HepG2 (cell line): ENCODE data around the gene KPNB1. TPM values are rescaled to one million over a fixed set of nuclear protein-coding genes. Genes with fewer than 3 reads are reported as not detected.

Experiments used
- EZH2 ChIP-seq: conservative IDR thresholded peaks from 2 replicates; pipeline ENCODE4 v1.6.1; 2012; ENCODE audit warnings: mild to moderate bottlenecking, low read depth, low read length, moderate library complexity
- FOSL2 ChIP-seq: sonication (generic); formaldehyde crosslinking; IDR thresholded peaks from 2 replicates; pipeline ENCODE4 v1.4.0; 2020; ENCODE audit warnings: missing genetic modification reagents
- GABPA ChIP-seq, 2 experiments: IDR thresholded peaks; 2 replicates each; pipeline ENCODE4 v1.6.1; 2011 to 2016; ENCODE audit warnings: low read depth in 2 of 2, low read length in 1 of 2, missing biosample characterization in 1 of 2, missing genetic modification characterization in 1 of 2
- IKZF5 ChIP-seq: IDR thresholded peaks from 2 replicates; pipeline ENCODE4 v1.6.1; 2018; ENCODE audit warnings: missing genetic modification reagents, mild to moderate bottlenecking, missing compliant biosample characterization
- MATR3 ChIP-seq: sonication (generic); formaldehyde crosslinking; IDR thresholded peaks from 2 replicates; pipeline ENCODE4 v1.4.0; 2020; ENCODE audit warnings: missing genetic modification reagents
- MYPOP ChIP-seq: sonication (generic); formaldehyde crosslinking; IDR thresholded peaks from 2 replicates; pipeline ENCODE4 v1.8.1; 2023; ENCODE audit warnings: mild to moderate bottlenecking, moderate library complexity, missing genetic modification reagents
- RORA ChIP-seq: sonication (generic); formaldehyde crosslinking; IDR thresholded peaks from 2 replicates; pipeline ENCODE4 v1.5.0; 2020; ENCODE audit warnings: mild to moderate bottlenecking, missing genetic modification reagents, moderate library complexity
- RXRA ChIP-seq: sonication (generic); formaldehyde crosslinking; IDR thresholded peaks from 2 replicates; pipeline ENCODE4 v1.5.1; 2020; ENCODE audit warnings: missing genetic modification reagents
- SMARCE1 ChIP-seq: fragments of 450-650 bp; IDR thresholded peaks from 2 replicates; pipeline ENCODE4 v1.6.1; 2017; ENCODE audit warnings: borderline replicate concordance
- SOX13 ChIP-seq, 3 experiments: fragments of 450-650 bp in 1 of 3; sonication (generic) in 1 of 3; formaldehyde crosslinking in 1 of 3; IDR thresholded peaks in 2 of 3; conservative IDR thresholded peaks in 1 of 3; 2 replicates each; pipeline versions ENCODE4 v1.5.0 to v1.6.1; 2016 to 2020; ENCODE audit warnings: antibody characterized with exemption in 1 of 3, mild to moderate bottlenecking in 1 of 3, missing compliant biosample characterization in 1 of 3, missing genetic modification reagents in 1 of 3, moderate library complexity in 1 of 3
- ZBTB21 ChIP-seq: sonication (generic); formaldehyde crosslinking; IDR thresholded peaks from 2 replicates; pipeline ENCODE4 v1.4.0; 2020; ENCODE audit warnings: missing genetic modification reagents
- ZFP62 ChIP-seq: sonication (generic); formaldehyde crosslinking; IDR thresholded peaks from 2 replicates; pipeline ENCODE4 v1.4.0; 2020; ENCODE audit warnings: missing genetic modification reagents
- ZKSCAN8 ChIP-seq: IDR thresholded peaks from 2 replicates; pipeline ENCODE4 v1.6.1; 2016; ENCODE audit warnings: borderline replicate concordance, missing genetic modification reagents, missing compliant biosample characterization
- ZNF207 ChIP-seq: fragments of 450-650 bp; IDR thresholded peaks from 2 replicates; pipeline ENCODE4 v1.6.1; 2016; ENCODE audit warnings: antibody characterized with exemption, borderline replicate concordance
- ZNF253 ChIP-seq: sonication (generic); formaldehyde crosslinking; IDR thresholded peaks from 2 replicates; pipeline ENCODE4 v1.8.0; 2022; ENCODE audit warnings: mild to moderate bottlenecking, missing genetic modification reagents, borderline replicate concordance
- ZNF547 ChIP-seq: sonication (generic); formaldehyde crosslinking; IDR thresholded peaks from 2 replicates; pipeline ENCODE4 v1.5.1; 2020; ENCODE audit warnings: mild to moderate bottlenecking, missing genetic modification reagents
- ZNF7 ChIP-seq: IDR thresholded peaks from 2 replicates; pipeline ENCODE4 v1.6.1; 2016; ENCODE audit warnings: missing biosample characterization, missing genetic modification reagents
- polyA plus RNA-seq, 8 experiments: library from polyadenylated mRNA; depleted of rRNA in 3 of 8; stranded (reverse) in 7 of 8; unstranded in 1 of 8; fragments of >200 nt; fragmentation: Illumina TruSeq in 4 of 8; extraction: Trizol in 4 of 8; gene quantifications; 2 replicates each; pipeline versions ENCODE4 v1.2.1 to v1.2.3, GENCODE V29; 2011 to 2016; ENCODE audit warnings: low read depth in 4 of 8, missing spikeins in 1 of 8, mixed read lengths in 1 of 8; ENCODE audit not compliant: insufficient read depth in 1 of 8
- total RNA-seq, 5 experiments: library from RNA; depleted of rRNA; stranded (reverse); fragments of >200 nt; fragmentation: Illumina TruSeq; extraction: Trizol; gene quantifications; 2 replicates each; pipeline ENCODE4 v1.2.3, GENCODE V29; 2016; ENCODE audit warnings: low read depth in 1 of 5
- TF ChIP-seq, protein P1 (sequence below): sonication (generic); formaldehyde crosslinking; IDR thresholded peaks from 2 replicates; pipeline ENCODE4 v1.8.1; 2022; ENCODE audit warnings: low read depth, mild to moderate bottlenecking, missing genetic modification reagents
- TF ChIP-seq, protein P2 (sequence below): sonication (generic); formaldehyde crosslinking; IDR thresholded peaks from 2 replicates; pipeline ENCODE4 v1.5.0; 2020; ENCODE audit warnings: mild to moderate bottlenecking, missing genetic modification reagents, borderline replicate concordance

KPNB1 gene
- total and polyA plus RNA-seq, 2 of the 13 experiments (the other 11 are each of a cell fraction or from before 2014, with no cell fraction given), result 164 to 424 TPM

DNA sequence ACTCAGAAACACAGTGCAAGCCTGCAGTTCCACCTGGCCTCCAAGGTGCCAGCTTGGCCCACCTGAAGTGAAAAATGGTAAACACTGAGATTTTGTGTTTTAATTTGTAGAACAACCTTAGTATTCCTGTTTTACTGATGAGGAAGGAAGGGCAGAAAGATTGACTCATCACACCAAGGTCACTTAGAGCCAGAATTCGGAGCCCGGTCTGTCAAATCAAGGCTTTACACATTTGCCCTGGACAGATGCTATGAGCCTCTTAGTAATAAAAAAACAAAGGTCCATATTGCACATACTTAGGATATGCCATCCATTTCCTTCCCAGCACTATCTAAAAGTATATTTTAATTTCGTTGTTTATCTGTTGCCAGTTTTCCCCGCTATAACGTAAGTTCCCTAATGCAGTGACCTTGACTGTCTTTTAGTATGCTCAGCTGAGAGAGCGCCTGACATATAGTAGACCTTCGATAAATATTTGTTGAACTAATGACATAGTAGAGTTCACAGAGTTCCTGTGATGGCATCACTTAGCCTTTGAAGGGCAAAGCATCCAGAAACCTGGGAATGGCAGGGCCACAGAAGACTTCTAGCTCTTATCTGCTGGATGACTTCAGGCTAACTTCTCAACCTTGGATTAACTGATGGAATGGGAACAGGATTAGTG, 37.1 kb downstream of the KPNB1 start (continued):
- TF ChIP-seq IKZF5 (CRISPR knock-in tag), result peak; percentile 67; the same call in 1 of the 2 replicates
- TF ChIP-seq EZH2, result no peak
- TF ChIP-seq, protein P1, sequence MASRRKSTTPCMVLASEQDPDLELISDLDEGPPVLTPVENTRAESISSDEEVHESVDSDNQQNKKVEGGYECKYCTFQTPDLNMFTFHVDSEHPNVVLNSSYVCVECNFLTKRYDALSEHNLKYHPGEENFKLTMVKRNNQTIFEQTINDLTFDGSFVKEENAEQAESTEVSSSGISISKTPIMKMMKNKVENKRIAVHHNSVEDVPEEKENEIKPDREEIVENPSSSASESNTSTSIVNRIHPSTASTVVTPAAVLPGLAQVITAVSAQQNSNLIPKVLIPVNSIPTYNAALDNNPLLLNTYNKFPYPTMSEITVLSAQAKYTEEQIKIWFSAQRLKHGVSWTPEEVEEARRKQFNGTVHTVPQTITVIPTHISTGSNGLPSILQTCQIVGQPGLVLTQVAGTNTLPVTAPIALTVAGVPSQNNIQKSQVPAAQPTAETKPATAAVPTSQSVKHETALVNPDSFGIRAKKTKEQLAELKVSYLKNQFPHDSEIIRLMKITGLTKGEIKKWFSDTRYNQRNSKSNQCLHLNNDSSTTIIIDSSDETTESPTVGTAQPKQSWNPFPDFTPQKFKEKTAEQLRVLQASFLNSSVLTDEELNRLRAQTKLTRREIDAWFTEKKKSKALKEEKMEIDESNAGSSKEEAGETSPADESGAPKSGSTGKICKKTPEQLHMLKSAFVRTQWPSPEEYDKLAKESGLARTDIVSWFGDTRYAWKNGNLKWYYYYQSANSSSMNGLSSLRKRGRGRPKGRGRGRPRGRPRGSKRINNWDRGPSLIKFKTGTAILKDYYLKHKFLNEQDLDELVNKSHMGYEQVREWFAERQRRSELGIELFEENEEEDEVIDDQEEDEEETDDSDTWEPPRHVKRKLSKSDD (CRISPR knock-in tag), result peak; percentile 58; the same call in 1 of the 2 replicates
- TF ChIP-seq ZKSCAN8 (CRISPR knock-in tag), result 0 out of 2 replicates have a peak, but pooled peaks have one; percentile 17
- no peak for TF ChIP-seq SMARCE1
- 0 out of 2 replicates have a peak, but pooled peaks have one; percentile 41 for TF ChIP-seq ZNF547 (CRISPR knock-in tag)
- TF ChIP-seq, protein P2, sequence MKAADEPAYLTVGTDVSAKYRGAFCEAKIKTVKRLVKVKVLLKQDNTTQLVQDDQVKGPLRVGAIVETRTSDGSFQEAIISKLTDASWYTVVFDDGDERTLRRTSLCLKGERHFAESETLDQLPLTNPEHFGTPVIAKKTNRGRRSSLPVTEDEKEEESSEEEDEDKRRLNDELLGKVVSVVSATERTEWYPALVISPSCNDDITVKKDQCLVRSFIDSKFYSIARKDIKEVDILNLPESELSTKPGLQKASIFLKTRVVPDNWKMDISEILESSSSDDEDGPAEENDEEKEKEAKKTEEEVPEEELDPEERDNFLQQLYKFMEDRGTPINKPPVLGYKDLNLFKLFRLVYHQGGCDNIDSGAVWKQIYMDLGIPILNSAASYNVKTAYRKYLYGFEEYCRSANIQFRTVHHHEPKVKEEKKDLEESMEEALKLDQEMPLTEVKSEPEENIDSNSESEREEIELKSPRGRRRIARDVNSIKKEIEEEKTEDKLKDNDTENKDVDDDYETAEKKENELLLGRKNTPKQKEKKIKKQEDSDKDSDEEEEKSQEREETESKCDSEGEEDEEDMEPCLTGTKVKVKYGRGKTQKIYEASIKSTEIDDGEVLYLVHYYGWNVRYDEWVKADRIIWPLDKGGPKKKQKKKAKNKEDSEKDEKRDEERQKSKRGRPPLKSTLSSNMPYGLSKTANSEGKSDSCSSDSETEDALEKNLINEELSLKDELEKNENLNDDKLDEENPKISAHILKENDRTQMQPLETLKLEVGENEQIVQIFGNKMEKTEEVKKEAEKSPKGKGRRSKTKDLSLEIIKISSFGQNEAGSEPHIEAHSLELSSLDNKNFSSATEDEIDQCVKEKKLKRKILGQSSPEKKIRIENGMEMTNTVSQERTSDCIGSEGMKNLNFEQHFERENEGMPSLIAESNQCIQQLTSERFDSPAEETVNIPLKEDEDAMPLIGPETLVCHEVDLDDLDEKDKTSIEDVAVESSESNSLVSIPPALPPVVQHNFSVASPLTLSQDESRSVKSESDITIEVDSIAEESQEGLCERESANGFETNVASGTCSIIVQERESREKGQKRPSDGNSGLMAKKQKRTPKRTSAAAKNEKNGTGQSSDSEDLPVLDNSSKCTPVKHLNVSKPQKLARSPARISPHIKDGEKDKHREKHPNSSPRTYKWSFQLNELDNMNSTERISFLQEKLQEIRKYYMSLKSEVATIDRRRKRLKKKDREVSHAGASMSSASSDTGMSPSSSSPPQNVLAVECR (CRISPR knock-in tag), result peak; percentile 51; the same call in 1 of the 2 replicates
- no peak for TF ChIP-seq ZFP62 (CRISPR knock-in tag)
- TF ChIP-seq MATR3, result no peak
- TF ChIP-seq FOSL2 (CRISPR knock-in tag), result peak; percentile 40; the same call in 1 of the 2 replicates
- TF ChIP-seq ZBTB21 (CRISPR knock-in tag), result peak; percentile 96
- TF ChIP-seq MYPOP (CRISPR knock-in tag), result peak; percentile 46; the same call in 1 of the 2 replicates
- TF ChIP-seq ZNF7 (CRISPR knock-in tag), result peak; percentile 87
- no peak; the same call in 1 of the 2 replicates for TF ChIP-seq RXRA (CRISPR knock-in tag)
- no peak for TF ChIP-seq ZNF253 (CRISPR knock-in tag)
- no peak for TF ChIP-seq ZNF207
- TF ChIP-seq SOX13 (IDR thresholded peaks at IDR 0.05), result no peak
- 0 out of 4 replicates have a peak, but pooled peaks of 1 of the 2 experiments have one; percentile 49 for TF ChIP-seq SOX13 (CRISPR knock-in tag; conservative IDR thresholded peaks at IDR 0.05 in 1 of 2, IDR thresholded peaks at IDR 0.05 in 1 of 2)
- no peak for TF ChIP-seq RORA (CRISPR knock-in tag)
- TF ChIP-seq GABPA (IDR thresholded peaks at IDR 0.05; ENCODE audit: low read depth, low read length), result no peak
- TF ChIP-seq GABPA (CRISPR knock-in tag; IDR thresholded peaks at IDR 0.05; ENCODE audit: low read depth), result peak; percentile 39; the same call in 1 of the 2 replicates
